ENCODE data around the gene MYO3B. TPM values are rescaled to one million over a fixed set of nuclear protein-coding genes. Genes with fewer than 3 reads are reported as not detected.

The MYO3B gene
- total RNA-seq, 1 donor from 2014 or later: 9.1 TPM

DNA sequence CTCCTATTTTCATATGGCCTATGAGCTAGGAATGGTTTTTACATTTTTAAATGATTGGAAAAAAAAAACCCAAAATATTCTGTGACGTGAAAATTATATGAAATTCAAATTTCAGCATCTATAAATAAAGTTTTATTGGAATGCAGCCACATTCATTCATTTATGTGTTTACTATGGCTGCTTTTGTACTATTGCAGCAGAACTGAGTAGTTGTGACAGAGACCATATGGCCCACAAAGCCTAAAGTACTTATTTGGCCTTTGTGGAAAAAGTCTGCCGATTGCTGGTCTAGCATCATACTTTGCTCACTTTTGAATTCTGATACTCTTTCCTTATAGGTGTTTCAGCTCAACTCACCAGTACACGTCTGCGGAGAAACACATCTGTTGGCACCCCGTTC is 39.0 kb downstream of the MYO3B start:
- DNase-seq (ENCODE audit: low spot score in 2 of 2, unreplicated experiment in 2 of 2): no peak
- Mint-ChIP-seq H3K27ac (no peak overlapping the region), H3K27me3 (ENCODE audit: low read depth) (no peaks in the 10 kb centered on the region), H3K4me3 (no peak overlapping the region), H3K4me1 (peaks cover 30% of the 10 kb centered on the region), H3K9me3 (no peaks in the 10 kb centered on the region), H3K36me3 (peaks cover 4% of the 10 kb centered on the region)
- TF ChIP-seq, protein P1, sequence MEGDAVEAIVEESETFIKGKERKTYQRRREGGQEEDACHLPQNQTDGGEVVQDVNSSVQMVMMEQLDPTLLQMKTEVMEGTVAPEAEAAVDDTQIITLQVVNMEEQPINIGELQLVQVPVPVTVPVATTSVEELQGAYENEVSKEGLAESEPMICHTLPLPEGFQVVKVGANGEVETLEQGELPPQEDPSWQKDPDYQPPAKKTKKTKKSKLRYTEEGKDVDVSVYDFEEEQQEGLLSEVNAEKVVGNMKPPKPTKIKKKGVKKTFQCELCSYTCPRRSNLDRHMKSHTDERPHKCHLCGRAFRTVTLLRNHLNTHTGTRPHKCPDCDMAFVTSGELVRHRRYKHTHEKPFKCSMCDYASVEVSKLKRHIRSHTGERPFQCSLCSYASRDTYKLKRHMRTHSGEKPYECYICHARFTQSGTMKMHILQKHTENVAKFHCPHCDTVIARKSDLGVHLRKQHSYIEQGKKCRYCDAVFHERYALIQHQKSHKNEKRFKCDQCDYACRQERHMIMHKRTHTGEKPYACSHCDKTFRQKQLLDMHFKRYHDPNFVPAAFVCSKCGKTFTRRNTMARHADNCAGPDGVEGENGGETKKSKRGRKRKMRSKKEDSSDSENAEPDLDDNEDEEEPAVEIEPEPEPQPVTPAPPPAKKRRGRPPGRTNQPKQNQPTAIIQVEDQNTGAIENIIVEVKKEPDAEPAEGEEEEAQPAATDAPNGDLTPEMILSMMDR (IDR thresholded peaks at IDR 0.05; ENCODE audit: unreplicated experiment): no peak

DNA sequence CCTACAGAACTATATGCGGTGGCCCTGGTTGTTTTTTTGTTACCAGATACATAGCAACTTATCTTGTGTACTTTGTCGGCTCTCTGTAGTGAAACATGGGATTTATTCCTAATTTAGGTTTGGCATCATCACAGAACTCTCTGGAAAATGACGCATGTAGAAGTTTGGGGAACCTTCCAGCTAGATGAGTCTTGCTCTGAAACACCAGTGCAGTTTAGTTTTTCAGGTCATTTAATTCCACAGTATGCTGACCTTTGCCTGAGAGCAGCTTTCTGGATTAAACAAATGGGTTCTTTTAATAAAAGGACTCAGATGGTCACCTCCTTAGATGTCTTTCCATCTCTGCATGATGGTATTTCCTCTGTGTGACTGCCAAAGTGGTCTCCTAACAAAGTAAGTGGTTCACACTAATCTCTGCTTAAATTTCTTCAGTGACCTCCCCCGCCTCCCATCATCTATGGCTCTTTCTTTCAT is 39.9 kb downstream of the MYO3B start:
- Mint-ChIP-seq H3K27me3 (ENCODE audit: low read depth) (no peaks in the 10 kb centered on the region), H3K4me1 (peaks cover 35% of the 10 kb centered on the region), H3K27ac (no peak overlapping the region), H3K36me3 (peaks cover 4% of the 10 kb centered on the region), H3K9me3 (no peaks in the 10 kb centered on the region), H3K4me3 (no peak overlapping the region)
- TF ChIP-seq, protein P1 (IDR thresholded peaks at IDR 0.05; ENCODE audit: unreplicated experiment): no peak
- DNase-seq (ENCODE audit: low spot score in 2 of 2, unreplicated experiment in 2 of 2): no peak

DNA sequence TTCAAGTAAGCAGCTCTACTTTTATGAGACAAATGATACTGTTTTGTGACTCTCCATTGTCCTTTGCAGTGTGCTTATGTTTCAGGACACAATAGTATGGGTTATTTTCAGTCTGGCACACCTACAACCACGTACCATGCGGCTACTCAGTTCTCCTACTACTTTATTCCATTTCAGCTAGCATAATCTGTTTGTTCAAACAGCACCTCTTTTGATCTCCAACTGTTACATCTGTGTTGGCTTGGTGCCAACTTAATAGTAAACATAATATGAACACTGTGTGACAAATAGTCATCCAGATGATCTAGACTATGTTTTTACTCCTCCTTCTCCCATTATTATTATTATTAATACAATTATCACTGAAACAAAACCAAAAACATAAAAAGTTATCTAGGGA is 40.5 kb downstream of the MYO3B start:
- H3K36me3 Mint-ChIP-seq: peaks cover 4% of the 10 kb centered on the region

DNA sequence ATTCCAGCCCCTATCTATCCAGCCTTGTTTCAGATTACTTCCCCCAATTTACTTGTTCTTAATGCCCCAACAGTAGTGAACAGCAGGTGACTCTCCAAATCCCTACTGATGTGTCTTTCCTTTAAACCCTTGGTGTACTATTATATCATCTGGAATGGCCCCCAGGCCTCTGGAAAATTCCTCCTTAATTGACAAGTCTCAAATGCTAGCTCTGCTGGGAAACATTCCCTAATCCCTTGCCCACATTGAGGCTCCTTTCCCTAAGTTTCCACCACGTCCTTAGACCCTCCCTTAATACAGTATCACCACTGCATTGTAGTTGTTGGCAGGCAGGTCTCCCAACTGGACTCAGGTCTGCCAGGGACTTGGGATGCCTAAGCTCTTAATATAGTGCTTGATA is 41.0 kb downstream of the MYO3B start:
- H3K9me3 Mint-ChIP-seq: no peaks in the 10 kb centered on the region
- peaks cover 30% of the 10 kb centered on the region for H3K4me1 Mint-ChIP-seq
- H3K36me3 Mint-ChIP-seq: peaks cover 4% of the 10 kb centered on the region
- TF ChIP-seq, protein P1 (IDR thresholded peaks at IDR 0.05; ENCODE audit: unreplicated experiment): no peak
- no peak overlapping the region for H3K4me3 Mint-ChIP-seq
- no peaks in the 10 kb centered on the region for H3K27me3 Mint-ChIP-seq (ENCODE audit: low read depth)
- no peak overlapping the region for H3K27ac Mint-ChIP-seq
- DNase-seq (ENCODE audit: low spot score in 2 of 2, unreplicated experiment in 2 of 2): no peak

More for the DNA sequence above, 40.5 kb downstream of the MYO3B start:
- H3K4me1 Mint-ChIP-seq: peaks cover 32% of the 10 kb centered on the region
- no peak overlapping the region for H3K4me3 Mint-ChIP-seq
- no peak overlapping the region for H3K27ac Mint-ChIP-seq
- TF ChIP-seq, protein P1 (IDR thresholded peaks at IDR 0.05; ENCODE audit: unreplicated experiment): no peak
- no peaks in the 10 kb centered on the region for H3K27me3 Mint-ChIP-seq (ENCODE audit: low read depth)
- DNase-seq (ENCODE audit: low spot score in 2 of 2, unreplicated experiment in 2 of 2): no peak
- no peaks in the 10 kb centered on the region for H3K9me3 Mint-ChIP-seq

DNA sequence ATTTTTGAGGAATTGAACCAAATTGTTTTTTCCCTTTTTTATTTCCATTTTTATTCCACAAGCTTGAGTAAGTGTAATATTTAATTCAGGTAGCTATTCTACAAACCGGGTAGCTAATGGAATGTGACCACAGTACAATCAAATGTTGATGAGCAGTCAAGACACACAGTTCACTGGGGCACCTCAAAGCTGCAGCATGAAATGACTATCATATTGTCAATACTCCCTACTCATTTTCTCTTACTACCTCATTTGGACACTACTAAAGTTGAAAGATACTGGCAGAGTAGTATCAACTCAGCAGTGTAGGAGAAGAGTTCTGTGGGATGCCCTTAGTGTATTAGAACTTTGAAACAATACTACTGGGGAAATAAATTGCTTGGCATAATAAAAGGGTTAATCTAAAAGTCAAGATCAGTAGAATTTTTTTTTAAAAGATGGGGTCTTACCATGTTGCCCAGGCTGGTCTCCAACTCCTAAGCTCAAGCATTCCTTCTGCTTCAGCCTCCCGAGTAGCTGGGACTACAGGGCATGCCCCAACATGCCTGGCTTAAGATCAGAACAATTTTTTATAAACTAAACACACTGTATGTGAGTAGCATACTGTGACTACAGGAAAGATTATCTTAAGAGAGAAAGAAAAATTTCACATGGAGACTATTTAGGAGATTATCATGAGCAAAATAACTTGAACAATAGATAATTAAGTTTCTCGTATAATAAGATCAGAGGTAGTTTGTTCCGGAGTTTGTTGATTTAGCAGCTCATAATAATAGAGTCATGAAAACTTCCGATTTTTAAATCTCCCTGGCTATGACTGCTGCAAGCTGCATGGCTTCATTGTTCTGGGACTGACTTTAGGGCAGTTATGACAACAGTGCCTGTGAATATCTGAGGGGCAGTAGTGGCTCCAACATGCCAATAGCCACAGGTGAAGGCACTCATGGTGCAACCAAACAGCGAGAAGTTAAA is 43.7 kb downstream of the MYO3B start:
- peaks cover 4% of the 10 kb centered on the region for H3K36me3 Mint-ChIP-seq
- no peaks in the 10 kb centered on the region for H3K9me3 Mint-ChIP-seq
- no peaks in the 10 kb centered on the region for H3K27me3 Mint-ChIP-seq (ENCODE audit: low read depth)
- H3K27ac Mint-ChIP-seq: peak overlapping the region; percentile 84
- no peak for DNase-seq (ENCODE audit: low spot score in 2 of 2, unreplicated experiment in 2 of 2)
- H3K4me3 Mint-ChIP-seq: no peak overlapping the region
- TF ChIP-seq, protein P1 (IDR thresholded peaks at IDR 0.05; ENCODE audit: unreplicated experiment): no peak
- peaks cover 21% of the 10 kb centered on the region for H3K4me1 Mint-ChIP-seq
